ENCODE measurements around the gene STON1.
"Not testable (repeated sequence)": the region's sequence is repeated elsewhere in the genome, so short reads cannot be mapped to it uniquely, and the experiment has no call there.

STON1 gene

DNA sequence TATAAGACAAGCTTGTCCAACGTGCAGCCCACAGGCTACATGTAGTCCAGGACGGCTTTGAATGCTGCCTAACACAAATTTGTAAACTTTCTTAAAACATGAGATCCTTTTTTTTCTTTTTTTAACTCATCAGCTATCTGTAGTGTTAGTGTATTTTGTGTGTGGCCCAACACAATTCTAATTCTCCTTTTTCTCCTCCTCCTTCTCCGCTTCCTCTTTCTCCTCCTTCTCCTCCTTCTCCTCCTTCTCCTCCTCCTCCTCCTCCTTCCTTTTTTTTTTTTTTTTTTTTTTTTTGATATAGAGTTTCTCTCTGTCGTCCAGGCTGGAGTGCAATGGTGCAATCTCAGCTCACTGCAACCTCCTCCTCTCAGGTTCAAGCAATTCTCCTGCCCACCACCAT lies 48.4 kb downstream of the STON1 start:
- DNase-seq, result no peak

DNA sequence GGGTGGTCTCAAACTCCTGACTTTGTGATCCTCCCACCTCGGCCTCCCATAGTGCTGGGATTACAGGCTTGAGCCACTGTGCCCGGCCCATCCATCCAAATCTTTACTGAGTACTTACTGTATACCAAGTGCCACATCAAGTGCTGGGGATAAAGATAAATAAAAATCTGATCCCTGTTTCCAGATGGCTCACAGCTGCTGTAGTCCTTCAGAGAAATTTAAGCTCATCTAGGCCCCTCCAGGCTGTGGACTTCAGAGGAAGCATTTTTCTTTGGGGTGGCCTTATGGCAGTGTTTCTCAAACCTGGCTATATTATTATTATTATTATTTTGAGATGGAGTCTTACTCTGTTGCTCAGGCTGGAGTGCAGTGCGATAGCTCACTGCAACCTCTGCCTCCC lies 54.0 kb downstream of the STON1 start:
- DNase-seq, result no peak

DNA sequence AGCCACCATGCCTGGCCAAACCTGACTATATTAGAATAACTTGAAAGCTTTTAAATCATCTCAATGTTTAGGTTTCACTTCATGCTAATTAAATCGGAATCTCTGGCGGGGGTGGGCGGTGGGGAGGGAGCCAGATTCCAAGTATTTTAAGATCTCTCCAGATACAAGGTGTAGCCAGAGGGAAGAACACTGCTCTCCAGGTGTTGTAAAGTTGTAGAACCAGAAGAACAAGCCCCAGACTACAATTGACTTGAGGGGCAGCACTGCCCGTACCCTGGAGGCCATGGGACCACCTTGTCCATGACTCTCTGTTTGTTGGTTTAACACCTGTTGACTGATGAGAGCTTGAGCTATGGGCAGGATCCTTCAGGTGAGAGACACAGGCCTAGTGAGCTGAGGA lies 54.6 kb downstream of the STON1 start:
- DNase-seq, result no peak

DNA sequence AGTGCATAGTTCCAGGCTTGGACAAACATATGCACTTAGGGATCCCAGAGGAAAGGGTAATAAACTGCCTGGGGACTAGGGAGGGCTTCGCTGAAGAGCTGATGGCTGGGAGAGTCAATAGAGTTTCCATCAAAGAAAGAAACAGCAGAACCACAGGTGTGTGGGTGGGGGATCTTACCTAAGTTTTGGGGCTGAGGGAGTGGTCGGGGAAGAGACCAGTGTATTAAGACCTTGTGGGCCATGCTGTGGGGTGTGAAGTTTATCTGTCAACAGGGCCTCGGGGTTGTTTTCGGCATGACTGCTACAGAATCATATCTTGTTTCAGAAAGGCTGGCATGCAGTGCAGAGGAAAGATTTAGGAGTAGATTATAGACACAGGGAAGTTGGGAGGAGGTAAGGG lies 56.5 kb downstream of the STON1 start:
- DNase-seq, result no peak

DNA sequence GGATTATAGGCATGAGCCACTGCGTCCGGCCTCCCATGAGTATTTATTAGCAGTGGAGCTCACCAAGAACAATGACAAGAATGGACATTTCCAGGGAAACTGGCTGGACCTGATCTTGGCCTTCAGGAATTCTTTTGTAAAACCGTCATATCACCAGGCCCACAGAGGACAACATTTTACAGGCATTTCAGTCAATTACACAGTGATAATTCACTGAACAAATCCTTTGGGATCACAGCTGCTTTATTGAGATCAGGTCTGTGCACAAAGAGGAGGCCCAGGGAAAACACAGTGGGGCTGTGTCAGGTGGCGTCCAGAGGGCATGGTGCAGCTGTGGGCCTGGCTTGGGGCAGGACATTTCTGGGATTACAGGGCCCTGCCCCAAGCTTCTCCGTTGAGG lies 57.6 kb downstream of the STON1 start:
- DNase-seq, result no peak

DNA sequence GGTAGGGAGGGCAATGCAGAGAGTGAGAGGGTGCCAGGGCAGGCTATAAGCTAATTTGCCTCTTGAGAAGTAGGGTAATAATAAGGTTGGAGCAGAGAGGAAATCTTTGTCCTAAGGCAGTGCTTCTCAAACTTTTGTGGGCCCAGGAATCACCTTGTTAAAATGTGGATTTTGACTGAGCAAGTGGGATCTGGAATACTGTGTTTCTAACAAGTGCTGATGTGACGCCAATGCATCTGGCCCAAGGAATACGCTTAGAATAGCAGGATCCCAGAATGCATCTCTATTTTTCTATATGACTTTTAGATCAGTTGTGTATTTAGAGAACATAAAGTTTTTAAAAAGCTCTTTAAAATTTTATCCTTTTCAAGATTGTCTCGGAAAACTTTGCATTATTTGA lies 58.0 kb downstream of the STON1 start:
- DNase-seq, result no peak

DNA sequence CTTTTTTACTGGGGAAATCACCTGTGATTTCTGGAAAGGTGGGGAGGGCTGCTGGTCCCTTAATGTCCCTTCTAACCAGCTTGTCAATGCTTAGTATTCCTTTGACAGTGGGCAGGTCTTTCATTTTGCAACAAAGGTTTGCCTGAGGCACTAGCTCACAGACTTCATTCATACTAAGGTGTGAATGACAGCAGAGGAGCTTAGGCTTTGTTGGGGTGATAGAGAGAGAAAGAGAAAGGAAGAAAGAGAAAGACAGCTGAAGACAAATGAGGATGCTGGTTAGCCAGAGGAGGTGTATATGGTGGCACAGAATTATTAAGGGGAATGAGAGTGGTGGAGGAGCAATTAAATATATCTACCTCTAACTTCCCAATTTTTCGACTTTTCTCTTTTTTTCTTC lies 58.8 kb downstream of the STON1 start:
- no peak for DNase-seq

DNA sequence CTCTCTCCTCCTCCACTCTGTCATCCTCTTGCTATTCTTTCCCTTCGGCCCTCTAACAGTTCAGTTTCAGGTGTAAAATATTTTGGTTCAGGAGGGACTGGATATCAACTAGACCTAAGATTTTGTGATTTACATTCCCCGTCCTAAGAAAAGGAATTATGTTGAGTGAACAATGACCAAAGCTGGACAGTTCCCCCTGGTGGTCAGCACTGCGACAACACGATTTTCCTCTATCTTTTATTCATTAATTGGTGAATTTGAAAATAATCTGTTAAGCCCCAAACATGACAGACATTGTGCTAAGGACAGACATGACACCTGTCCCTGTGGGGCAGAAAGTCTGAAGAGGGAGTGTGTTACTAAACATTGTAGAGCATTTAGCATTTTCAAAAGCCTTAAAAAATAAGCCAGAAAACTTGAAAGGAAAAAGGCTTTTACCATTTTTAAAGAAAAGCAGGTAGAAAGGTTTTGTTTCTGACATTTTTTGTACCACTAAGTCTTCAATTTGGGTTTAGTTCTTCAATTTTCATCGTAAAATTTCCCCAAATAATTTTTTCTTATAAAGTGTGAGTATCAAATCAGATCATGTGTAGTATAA lies 59.3 kb downstream of the STON1 start:
- DNase-seq, result peak; percentile 10

DNA sequence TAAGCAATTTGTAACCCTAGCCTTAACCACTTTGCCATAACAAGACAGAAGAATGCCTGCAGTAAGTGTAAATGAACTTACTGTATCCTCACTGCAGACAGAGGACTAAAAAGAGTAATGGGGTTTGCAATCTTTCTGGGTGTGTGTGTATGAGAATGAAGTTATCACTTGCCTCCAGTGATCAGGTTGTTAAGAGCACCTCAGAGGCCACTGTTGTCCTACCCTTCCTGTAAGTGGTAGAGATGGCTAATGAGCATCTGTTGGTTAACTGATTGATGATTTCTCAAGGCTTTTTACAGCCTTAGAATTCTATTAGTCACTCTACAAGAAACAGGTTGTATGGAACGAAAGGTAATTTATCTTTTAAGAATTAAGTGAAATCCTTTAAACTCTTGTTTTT lies 60.1 kb downstream of the STON1 start:
- DNase-seq, result no peak

DNA sequence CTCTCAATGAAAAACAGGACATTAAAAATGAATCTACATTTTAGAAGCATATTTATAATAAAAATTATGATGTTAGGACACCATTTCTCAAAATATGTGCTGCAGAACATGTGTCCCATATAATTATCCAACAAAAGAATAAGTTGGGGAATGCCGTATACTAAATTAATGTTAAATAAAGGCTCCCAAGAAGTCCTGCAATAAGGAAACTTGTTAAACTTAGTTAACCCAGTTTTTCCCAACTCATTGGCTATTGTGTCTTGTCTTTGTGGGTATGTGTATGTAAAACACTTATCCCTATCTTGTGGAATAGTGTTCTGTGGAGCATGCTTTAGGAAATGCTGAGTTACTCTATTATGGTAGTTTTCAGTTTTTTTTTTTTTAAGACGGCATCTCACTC lies 62.1 kb downstream of the STON1 start:
- DNase-seq, result no peak

DNA sequence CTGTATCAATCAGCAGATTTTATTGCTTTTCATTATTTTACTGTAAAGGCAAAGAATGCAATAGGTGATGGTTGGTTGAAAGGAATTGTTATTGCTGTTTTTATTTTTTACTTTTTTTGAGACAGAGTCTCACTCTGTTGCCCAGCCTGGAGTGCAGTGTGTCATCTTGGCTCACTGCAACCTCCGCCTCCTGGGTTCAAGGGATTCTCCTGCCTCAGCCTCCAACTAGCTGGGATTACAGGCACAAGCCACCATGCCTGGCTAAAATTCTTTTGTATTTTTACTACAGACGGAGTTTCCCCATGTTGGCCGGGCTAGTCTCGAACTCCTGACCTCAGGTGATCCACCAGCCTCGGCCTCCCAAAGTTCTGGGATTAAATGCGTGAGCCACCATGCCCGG lies 66.8 kb downstream of the STON1 start:
- DNase-seq, result not testable (repeated sequence)

DNA sequence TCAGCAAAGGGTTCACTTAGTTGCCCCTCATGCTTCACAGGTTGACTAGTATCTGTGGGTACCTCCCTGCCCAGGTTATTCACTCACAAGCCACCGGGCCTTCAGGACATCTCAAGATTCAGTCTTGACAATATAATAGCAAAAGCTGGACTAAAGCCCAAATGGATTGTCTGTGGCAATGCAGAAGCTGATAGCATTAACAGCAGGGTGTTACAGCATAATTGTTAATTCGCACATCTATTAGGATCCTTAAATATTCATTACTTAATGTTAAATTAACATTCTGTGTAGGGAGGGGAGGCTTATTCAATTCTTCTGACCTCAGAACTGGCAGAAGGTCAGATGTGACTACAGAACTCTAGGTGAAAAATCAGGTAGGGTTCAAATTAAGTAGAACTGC lies 67.5 kb downstream of the STON1 start:
- no peak for DNase-seq

DNA sequence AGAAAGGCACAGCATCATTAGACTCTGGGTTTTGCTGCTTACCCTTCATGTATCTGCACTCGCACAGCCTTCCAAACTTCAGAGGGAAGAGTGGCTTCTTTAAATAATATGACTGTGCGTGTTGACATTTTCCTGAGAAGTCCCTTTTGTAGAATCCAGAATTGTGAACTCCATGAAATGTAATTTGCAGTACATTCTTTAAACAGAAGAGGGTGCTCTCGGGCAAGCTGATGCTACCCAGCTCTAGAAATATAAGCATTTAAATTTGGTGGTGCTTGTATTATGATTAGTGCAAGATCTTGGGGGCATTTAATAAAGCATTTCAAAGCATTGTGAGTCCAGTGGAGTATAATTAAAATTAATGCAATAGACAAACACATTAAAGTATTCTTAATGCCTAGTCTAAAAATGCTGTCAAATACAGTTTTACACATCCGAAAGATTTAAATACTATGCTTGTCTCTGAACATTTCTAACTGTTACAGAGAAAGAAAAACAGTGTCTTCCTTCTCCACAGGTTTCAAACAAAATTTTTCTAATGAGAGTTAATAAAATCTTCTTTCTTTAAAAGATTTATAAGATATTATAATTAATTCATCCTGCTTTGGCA lies 70.4 kb downstream of the STON1 start:
- peak; percentile 46 for DNase-seq

DNA sequence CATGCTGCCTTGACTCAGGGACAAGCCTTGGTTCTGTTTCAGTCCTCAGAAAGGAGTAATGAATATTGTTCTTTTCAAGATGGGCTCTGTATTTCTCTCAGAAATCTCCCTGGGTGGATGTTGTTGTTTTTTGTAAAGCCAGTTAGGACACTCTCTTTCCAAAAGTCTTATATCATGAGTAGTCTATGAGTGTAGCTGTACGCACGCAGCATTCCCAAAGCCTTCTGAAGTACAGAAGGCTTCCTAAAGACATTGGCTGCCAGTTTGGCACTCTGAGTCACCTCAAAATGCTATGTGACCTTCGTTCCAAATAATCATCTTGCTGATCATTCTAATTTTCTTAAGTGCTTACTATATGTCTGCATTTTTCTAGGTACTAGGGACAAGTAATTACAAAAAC lies 71.0 kb downstream of the STON1 start:
- DNase-seq, result no peak

DNA sequence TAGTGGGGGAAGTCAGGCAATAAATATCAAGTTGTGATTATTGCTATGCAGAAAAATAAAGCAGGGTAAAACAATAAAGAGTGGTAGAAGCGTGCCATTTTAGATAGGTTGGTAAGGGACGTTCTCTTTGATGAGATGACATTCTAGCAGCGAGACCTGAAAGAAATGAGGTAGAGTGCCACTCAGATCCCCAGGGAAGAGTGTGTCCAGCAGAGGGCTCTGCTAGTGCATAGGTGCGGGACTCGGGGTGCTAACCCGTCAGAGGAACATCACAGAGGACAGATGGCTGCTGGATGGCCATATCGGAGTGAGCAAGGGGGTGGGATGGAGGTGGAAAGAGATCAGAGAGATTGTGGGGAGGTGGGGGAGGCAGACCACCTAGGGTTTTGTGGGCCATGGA lies 71.4 kb downstream of the STON1 start:
- DNase-seq, result peak; percentile 34

DNA sequence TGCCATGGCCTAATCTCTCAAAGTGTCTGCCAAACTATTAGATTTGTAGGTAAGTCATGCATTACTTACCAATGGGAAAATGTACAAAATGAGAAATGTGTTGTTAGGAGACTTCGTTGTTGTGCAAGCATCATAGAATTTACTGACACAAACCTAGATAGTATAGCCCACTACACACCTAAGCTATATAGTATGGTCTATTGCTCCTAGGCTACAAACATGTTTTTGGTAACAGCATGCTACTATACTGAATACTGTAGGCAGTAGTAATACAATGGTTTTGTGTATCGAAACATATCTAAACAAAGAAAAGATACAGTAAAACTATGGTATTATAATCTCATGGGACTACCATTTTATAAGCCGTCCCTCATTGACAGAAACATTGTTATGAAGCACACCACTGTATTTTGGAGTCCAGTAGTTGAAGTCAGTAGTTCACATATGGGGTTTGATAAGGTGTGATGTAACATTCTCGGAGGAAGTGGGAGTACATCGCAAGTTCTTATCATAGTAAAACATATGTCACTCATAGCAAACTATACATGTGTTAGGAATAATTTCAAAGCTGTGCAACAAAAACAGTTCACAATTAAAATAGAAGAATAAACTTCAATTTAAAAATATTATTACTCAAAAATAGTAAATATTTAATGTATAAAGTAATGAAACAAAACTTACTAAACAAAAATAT lies 75.7 kb downstream of the STON1 start:
- DNase-seq, result no peak

DNA sequence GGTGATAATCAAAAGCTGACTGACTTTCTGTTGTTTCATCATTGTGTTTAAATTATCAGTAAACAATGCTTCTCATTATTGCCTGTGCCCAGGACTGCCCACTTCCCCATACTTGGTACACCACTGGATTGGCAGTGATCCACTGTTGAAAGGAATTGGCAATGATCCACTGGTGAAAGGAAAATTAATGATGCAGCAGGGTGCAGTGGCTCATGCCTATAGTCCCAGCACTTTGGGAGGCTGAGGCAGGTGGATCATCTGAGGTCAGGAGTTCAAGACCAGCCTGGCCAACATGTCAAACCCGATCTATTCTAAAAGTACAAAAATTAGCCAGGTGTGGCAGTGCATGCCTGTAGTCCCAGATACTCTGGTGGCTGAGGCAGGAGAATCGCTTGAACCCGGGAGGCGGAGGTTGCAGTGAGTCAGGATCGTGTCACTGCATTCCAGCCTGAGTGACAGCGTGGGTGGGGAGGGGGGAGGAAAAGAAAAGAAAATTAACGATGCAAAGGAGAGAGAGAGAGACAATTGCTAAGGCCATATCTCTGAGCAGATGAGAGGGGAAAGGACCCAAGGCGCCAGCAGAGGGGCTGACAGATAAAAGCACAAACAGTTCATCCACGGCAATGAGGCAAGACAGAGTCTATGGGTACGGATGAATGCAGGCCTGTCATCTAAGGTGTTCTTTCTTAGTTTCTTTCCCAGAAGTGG lies 77.5 kb downstream of the STON1 start:
- no peak for DNase-seq

DNA sequence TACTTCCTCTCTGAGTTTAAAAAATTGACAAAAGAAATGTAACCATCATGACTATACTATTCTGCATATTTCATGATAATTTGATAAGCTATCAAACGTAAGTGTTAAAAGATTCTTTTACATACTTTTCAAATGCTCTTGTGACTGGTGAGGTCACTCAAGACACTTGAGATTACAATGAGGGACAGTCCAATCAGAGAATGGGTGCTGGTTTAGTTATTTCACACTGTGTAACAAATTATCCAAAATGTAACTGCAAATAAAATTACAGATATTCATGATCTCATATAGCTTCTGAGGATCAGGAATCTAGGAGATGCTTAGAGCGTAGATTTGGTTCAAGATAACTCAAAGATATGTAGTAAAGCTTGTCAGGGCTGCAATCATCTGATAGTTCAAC lies 83.3 kb downstream of the STON1 start:
- DNase-seq, result no peak

DNA sequence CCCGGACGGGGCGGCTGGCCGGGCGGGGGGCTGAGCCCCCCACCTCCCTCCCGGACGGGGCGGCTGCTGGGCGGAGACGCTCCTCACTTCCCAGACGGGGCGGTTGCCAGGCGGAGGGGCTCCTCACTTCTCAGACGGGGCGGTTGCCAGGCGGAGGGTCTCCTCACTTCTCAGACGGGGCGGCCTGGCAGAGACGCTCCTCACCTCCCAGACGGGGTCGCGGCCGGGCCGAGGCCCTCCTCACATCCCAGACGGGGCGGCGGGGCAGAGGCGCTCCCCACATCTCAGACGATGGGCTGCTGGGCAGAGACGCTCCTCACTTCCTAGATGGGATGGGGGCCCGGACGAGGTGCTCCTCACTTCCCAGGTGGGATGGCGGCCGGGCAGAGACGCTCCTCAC lies 84.6 kb downstream of the STON1 start:
- DNase-seq, result not testable (repeated sequence)

DNA sequence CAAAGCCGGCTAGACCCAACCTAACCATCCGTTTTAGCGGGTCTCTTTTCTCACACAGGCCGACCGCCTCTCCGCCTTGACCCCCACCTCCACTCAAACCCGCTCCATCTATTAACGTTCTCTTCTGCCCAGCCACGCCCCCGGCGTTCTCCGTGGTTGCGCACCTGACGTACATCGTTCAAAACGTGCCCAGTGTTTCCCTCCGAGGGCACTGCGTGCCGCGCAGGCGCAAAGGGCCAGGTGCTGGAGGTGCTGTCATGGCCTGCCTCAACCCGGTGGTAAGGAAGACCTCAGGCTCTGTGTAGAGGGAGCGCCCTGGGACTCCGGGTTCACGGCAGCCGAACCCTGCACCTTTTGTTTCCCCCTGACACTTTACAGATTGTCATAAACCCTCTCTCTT lies 87.7 kb downstream of the STON1 start, which contains the start of gene GTF2A1L:
GTF2A1L (plus strand) TSS at position 239 of the 400 bp plus-strand sequence; CDS start at position 258, 19 bp downstream.
- DNase-seq, result no peak

DNA sequence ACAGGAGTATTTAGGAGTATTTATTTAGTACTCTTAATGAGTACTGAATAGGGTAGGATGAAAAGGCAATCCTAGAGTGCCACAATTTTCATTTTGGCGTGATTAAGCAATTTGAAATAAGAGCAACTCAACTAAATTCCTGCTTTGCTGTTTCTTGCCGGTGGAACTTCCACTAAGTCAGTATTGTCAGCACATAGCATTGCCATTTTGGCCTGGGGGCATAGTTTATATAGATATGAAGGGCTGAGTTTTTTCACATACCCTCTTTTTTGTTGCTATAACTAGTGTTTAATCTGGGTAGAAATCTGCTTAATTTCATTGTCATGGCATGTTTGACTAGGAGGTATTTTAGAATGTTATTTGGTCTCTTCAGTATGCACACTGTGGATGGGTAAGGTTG lies 89.6 kb downstream of the STON1 start:
- DNase-seq, result no peak

DNA sequence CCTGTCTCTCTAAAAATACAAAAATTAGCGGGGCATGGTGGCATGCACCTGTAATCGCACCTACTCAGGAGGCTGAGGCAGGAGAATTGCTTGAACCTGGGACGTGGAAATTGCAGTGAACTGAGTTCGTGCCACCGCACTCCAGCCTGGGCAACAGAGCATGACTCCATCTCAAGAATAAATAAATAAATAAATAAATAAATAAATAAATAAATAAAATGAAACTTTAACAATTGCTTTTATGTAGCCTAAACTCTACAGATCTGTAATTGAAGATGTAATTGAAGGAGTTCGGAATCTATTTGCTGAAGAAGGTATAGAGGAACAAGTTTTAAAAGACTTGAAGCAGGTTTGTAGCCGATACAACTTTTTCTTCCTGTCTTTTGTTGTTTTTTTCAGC lies 90.7 kb downstream of the STON1 start:
- DNase-seq, result no peak

DNA sequence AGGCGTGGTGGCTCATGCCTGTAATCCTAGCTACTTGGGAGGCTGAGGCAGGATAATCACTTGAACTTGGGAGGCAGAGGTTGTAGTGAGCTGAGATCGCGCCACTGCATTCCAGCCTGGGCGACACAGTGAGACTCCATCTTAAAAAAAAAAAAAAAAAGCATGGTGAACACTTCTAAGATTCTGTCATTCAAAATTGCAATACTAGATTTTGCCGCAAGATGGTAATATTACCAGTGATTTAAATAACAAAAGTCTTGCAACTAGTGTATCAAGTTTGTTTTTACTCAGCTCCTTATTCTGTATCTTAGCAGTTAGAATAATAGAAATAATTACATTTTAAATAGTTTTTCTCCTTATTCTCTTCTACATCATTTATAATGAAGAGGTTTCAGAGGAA lies 92.7 kb downstream of the STON1 start:
- not testable (repeated sequence) for DNase-seq

DNA sequence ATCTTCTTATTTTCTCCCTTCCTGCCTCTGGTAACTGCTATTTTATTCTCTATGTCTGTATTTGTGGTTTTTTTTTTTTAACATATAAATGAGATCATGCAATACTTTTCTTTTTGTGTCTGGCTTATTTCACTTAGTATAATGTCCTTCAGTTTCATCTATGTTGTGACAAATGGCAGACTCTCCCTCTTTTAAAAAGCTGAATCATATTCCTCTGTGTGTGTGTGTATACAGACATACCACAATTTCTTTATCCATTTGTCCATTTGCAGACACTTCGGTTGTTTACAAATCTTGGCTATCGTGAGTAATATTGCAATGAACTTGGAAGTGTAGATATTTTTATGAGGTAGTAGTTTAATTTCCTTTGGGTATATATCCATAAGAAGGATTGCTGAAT lies 94.7 kb downstream of the STON1 start:
- no peak for DNase-seq

All from activated CD4-positive, alpha-beta T cell treated with anti-CD3 and anti-CD28 coated beads, Interleukin-10, Interleukin-2, amounts not matched to agents 100 ng/mL and 50 ng/mL, durations not matched to agents 16 hours and 8 hours (primary cell).